GM18909 (cell line): ENCODE measurements around the gene VPS54.
"Not testable (repeated sequence)": the region's sequence is repeated elsewhere in the genome, so short reads cannot be mapped to it uniquely, and the experiment has no call there.

Source experiments
- ATAC-seq: cut with Tn5 transposase; IDR thresholded peaks from one replicate; pipeline ENCODE4 v1.9.1; 2021; ENCODE audit warnings: mild to moderate bottlenecking; ENCODE audit not compliant: unreplicated experiment, poor library complexity

The VPS54 gene

DNA sequence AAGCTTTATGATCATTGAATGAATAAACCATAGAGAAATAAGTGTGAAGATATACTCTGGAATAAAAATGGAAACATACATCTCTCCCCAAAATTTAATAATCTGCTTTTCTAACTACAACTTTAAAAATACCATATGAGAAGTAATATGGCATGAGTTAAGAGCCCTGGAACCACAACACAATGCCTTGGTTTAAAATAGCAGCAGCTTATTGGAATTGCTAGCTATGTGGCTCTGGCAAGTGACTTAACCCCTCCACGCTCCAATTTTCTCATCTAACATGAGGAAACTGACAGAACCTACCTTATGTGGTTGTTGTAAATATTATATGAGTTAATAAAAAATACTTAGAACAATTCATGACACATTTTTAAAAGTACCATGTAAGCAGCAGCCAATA, 76.4 kb downstream of the VPS54 start:
- ATAC-seq: no peak

DNA sequence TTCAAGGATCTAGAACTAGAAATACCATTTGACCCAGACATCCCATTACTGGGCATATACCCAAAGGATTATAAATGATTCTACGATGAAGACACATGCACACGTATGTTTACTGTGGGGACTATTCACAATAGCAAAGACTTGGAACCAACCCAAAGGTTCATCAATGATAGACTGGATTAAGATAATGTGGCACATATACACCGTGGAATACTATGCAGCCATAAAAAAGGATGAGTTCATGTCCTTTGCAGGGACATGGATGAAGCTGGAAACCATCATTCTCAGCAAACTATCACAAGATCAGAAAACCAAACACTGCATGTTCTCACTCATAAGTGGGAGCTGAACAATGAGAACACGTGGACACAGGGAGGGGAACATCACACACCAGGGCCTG, 87.1 kb downstream of the VPS54 start:
- not testable (repeated sequence) for ATAC-seq

DNA sequence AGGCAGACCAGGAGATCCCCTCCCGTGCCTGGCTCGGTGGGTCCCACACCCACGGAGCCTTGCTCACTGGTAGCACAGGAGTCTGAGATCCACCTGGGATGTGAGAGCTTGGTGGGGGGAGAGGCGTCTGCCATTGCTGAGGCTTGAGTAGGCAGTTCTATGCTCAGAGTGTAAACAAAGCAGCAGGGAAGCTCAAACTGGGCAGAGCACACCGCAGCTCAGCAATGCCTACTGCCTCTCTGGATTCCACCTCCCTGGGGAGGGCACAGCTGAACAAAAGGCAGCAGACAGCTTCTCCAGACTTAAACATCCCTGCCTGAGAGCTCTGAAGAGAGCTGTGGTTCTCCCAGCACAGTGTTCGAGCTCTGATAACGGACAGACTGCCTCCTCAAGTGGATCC, 92.4 kb downstream of the VPS54 start:
- ATAC-seq: no peak

DNA sequence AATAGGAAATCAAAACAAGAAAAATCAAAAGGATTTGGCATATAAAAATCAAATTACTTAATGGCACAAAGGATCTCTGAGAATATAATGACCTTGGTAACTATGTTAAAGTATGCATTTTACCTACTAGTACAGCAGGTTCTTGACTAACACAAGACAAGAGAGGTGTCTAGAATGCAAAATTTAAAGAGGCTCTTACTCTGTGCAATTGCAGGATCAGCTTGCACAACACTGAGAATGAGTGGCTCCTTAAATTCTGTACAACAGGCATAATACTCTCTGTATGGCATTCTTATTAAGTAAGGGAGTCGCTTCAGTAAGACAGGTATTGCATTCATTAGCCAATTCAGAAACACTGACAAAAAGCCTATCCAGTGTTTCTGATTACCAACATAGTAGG, 104.9 kb downstream of the VPS54 start:
- ATAC-seq: no peak

DNA sequence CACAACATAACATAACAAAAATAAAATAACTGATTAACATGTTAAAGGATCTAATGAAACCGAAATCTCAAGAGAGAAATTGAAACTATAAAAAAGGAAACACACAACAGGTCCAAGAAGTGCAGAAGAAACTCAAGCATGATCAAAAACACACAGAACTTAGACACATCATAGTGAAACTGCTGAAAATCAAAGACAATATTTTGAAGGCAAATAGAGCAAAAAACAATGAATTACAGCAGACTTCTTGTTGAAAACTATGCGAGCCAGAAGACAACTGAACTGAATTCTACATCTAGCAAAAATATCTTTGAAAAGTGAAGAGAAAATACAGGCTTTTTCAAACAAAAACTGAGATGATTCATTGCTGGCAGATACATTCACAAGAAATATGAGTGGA, 116.2 kb downstream of the VPS54 start:
- ATAC-seq: peak; percentile 50

DNA sequence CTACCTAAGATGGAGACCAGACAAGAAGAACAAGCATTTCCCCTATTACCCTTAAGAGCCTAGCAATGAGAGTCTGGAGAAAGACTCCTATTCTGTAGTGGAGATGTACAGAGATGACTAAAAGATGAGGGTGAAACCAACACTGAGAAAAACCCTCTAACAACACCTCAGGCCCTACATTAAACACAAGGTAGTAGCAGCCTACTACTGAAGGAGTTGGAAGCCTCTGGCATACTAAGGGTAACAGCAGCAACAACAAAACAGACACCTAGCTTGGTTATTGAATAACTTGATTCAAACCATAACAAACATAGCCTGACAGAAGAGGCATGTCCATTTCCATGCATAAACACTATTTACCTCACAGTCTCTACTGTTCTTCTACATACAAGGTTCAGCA, 117.1 kb downstream of the VPS54 start:
- no peak for ATAC-seq

DNA sequence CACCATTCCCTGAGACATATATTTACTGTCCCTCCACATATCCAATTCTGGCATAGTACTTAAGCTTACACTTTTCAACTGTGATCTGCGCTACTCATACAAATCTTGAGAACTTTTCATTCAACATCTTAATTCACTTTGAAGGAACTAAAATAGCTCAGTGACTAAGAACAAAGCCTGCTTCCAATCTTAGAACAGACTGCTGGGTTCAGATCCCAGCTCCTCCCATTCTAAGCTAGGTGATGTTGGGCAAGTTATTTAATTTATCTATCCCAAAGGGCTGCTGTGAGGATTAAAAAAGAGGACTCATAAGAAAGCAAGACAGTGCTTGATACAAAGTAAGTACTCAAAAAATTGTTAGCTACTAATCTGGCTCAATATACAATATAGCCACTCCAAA, 119.6 kb downstream of the VPS54 start:
- ATAC-seq: no peak

DNA sequence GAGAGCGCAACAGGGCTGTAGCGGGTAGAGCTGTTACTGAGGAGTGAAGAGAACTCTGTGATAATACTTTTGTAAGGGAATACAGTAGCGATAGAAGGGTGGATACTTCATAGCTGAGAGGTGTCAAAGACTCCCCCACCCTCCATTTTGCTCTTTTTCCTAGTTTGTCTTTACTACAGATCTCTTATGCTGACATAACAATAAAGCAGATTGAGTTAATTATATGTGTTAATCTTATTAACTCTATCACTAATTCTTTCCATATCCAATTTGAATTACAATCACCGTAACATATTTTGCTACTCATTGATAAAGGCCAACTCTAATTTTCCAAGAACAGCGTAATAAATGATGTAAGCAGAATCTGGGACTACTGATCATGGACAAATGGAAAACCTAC, 120.4 kb downstream of the VPS54 start:
- ATAC-seq: no peak

DNA sequence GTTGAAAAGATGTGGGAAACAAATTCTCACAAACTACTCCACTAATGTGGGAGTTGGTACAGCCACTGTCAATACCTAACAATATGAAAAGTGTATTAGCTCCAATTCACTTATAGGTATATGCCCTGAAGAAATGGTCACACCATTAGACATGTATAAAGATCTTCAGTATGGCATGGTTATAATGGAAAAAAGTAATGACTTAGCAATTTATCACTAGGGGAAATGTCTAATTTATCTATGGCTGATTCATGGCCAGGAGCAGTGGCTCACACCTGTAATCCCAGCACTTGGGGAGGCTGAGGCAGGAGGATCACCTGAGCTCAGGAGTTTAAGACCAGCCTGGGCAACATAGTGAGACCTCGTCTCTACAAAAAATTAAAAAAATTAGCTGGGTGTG, 125.1 kb downstream of the VPS54 start:
- no peak for ATAC-seq

DNA sequence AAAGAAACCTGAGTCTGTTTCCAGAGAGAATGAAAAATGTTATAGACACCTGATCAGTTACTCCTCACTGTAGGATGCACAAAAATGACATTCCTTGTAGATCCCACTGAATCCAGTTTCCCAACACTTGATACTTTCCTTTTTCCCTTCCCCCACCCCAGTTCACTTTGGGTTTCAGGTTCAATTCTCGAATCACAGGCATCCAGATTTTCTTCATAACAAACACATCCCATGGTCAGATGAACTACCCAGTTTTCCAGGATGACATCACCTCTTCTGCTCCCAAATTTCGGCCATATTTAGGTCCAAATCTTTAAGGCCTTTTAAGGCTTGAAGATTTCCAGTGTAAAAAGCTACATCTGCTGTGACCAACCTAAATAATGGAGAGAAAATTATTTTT, 126.1 kb downstream of the VPS54 start:
- ATAC-seq: no peak

DNA sequence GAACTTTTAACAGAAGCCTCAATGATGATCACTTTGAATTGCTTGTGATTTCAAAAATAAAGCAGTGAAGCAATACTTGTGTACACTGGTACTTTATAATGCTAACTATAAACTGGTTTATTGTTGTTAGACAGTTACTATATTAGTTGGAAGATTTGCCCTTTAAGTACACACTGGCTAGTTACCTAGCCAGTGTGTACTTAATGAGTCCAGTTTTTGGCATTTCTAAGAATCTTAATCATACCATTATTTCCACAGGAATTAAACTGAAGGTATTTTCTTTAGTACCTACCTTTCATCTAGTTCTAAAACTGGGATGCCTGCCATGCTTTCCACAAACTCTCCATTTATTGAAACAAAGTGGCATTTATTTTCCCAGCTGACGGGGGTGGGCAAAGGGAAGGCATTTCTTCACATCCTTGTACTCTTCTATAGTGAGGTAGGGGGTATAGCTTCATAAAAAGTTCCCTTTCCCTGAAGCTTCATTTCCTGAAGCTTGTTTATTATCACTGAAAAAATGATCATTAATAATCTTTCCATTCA, 127.7 kb downstream of the VPS54 start:
- ATAC-seq: no peak

DNA sequence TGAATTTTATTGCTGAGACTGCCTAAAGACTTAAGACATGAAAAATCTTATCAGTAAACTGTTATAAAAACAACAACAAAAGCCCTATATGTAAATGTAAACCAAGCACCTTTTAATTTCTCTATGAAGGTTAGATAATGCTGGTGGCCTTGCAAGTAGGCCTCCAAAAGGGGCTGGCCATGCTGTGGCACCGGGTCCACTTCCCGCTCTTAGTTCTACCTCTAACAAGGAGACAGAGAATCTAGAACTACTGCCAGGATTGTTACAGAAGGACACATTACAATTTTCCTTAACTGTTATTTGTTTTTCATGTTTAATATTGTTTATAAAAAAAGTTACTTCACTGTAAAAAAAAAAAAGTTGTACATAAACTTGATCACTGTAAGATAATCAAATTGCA, 128.6 kb downstream of the VPS54 start:
- ATAC-seq: no peak

DNA sequence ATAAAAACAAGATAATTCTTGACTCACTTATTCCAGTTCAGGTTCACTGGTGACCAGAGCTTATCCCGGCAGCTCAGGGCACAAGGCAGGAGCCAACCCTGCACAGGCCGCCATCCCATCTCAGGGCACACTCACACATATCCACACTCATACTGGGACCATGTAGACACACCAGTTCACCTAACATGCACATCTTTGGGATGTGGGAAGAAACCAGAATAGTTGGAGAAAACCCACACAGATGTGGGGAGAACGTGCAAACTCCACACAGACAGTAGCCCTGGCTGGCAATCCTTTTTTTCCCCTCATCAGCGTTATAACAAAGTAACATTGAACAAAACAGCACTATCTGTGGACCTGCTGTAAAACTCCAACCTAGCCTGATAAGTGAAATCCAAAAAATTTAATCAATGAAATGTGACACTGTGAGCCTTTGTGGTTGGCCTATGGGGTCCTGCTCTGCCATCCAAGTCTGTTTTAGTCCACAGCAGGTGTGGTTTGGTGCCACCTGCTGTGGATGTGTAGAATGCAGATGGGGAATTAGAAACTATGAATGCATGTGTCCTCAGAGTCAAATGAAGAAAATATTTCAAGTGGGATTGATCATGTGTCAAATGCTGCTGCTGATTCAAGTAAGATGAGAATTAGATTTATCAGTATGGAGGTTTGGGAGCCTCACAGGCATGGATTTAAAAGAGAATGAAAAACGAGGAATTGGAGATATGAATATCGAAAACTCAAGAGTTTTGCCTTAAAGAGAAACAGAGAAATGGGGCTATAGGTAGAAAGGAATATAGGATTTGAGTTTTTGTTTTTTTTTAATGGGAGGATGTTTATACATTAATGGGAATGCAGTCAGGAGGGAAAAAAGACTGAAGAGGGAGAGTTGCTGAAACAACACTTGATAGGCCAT, 130.5 kb downstream of the VPS54 start:
- ATAC-seq: peak; percentile 80

DNA sequence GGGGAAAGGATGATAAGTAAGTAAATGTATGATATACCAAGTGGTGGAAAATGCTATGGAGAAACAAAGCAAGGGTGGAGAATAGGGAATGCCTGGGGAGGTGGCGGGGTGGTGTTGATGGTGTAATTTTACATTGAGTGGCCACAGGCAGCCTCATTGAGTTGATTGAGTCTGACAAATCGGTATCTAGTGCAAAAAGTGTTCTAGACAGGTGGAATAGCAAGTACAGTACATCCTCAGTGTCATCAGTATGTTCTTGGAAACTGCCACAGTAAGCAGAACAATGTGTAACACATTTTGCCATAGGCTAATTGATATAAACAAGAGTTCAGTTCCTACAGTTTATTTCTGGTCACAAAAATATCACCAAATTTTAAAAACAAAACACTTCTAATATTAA, 131.2 kb downstream of the VPS54 start:
- no peak for ATAC-seq

DNA sequence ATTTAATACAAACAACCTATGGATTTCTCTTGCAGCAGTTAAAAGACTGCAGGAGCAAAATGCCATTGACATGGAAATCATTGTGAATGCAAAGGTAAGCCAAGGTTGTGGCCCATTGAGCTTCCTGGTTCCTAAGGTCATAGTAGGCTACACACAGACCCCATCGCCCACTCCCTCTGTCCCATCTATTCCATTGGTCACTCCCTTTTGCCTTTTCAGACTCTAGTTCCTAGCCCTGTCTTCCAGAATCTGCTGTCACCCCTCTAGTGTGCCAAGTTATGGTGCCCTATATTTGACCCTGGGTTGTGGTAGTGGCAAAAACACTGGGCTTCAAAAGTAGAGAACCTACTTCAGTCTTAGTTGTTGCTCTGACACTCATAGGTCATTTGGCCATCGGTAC, 132.8 kb downstream of the VPS54 start:
- no peak for ATAC-seq

DNA sequence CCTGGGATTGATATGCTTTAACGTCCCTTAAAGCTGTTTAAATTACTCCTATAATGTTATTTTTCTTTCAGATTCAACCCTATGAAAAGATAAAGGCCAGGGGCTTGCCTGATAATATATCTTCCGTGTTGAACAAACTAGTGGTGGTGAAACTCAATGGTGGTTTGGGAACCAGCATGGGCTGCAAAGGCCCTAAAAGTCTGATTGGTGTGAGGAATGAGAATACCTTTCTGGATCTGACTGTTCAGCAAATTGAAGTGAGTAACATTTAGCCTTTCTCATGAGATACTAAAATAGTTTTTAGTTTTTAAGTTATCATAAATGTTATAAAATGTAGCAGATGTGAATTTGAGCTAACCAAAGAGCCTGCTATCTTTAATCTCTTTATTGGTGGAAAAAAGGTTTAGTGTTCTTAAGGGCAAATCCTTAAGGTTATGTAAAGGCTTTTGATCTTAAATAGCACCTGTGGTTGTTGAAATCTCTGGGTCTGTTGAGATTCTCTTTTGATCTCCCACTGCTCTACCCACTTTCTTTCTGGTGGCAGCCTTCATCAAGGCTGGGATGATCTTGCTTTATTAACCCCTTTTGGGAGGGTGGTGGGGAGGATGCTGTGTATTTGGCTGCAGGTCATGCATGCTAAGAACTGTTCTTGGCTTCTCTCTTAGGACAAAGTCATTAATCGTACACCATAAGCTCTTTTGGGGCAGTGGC, 136.7 kb downstream of the VPS54 start:
- ATAC-seq: no peak

DNA sequence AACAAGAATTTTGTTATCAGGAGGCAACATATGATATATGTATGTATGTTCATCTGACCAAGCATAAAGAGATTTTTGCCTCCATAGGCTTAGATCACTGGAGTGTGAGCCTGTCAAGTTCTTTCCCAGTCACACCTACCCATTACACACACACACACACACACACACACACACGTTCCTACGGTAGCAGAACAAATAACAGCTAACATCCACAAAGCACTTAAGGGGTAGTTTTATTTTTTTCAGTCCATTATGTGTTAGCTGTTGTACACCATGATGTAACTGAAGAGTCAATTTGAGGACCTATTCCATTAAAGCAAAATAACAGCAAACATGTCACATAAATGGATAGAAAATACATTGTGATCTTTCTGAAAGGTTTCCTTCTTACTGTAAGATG, 138.0 kb downstream of the VPS54 start:
- no peak for ATAC-seq

DNA sequence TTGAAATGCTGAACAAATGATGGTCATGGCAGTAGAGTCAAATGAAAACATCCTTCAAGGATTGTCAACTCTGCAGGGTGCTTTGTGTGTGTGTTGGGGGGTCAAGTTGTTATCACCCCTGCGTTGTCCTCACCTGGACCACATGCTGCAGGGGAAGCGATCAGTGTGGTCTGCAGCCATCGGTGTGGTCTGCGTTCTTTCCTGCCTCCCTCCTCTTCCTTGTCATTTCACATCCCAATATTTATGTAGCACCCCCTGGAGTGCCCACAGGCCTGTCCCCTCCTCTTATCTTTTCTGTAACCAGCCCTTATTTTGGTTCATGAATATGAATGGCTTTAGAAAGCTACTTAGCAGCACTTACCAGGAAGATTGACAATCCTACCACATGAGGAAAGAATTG, 138.6 kb downstream of the VPS54 start:
- no peak for ATAC-seq

DNA sequence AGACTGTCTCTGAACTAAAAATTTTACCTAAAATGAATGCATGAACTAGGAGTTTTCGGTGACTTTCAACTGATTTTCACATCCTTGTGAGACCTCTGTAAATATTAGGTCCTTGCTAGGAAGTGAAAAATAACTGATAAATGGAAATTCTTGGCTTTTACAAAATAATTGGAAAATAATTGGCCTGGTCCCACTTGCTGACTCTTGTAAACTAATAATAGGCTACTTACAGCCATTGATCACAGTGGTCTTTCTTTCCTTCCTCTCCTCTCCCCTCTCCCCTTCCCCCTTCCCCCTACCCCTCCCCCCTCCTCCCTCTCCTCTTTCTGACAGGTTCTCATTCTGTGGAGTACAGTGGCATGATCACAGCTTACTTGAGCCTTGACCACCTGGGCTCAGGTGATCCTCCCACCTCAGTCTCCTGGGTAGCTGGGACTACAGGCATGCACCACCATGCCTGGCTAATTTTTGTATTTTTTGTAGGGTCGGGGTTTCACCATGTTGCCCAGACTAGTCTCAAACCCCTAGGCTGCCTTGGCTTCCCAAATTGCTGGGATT, 139.3 kb downstream of the VPS54 start:
- ATAC-seq: no peak

DNA sequence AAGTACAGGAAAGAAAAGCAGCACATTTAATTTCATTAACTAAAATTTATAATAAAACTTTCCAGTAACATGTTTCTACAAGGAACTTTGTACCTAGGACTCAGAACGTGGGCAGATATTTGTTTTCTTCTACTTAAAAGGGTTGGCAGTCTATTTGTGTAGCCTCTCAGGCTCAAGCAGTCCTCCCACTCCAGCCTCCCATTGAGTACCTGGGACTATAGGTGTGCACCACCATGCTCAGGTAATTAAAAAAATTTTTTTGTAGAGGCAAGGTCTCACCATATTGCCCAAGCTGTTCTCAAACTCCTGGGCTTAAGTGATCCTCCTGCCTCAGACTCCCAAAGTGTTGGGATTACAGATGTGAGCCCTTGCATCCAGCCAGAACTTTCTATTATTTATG, 140.7 kb downstream of the VPS54 start:
- no peak for ATAC-seq

DNA sequence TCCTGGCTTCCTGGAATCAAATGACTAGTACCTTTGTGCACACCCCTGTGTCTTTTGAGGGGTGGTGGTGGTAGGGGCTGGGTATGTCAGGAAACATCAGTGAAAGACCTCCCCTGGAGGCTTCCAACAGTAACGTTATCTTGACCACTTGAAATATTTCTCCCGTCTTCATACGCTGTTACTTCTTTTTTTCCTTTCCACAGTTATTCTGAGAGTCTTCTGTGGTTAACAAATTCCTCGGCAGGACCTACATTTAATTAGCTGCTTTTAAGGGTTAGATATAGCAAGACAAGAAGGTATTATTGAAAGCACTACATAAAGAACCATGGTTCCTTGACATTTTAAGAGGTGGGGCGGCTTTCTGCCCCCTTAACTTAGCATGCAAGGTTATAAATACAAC, 142.9 kb downstream of the VPS54 start:
- ATAC-seq: no peak
